ENCODE data around the gene MDN1. TPM values are rescaled to one million over a fixed set of nuclear protein-coding genes. Genes with fewer than 3 reads are reported as not detected.

MDN1 gene
- total and polyA plus RNA-seq, 2 of the 13 experiments (the other 11 are each of a cell fraction or from before 2014, with no cell fraction given) = 18.8 to 52.9 TPM

GRCh38 chr6:89610149-89610642, 209.4 kb downstream of the MDN1 start (continued):
- TF ChIP-seq, protein P1, sequence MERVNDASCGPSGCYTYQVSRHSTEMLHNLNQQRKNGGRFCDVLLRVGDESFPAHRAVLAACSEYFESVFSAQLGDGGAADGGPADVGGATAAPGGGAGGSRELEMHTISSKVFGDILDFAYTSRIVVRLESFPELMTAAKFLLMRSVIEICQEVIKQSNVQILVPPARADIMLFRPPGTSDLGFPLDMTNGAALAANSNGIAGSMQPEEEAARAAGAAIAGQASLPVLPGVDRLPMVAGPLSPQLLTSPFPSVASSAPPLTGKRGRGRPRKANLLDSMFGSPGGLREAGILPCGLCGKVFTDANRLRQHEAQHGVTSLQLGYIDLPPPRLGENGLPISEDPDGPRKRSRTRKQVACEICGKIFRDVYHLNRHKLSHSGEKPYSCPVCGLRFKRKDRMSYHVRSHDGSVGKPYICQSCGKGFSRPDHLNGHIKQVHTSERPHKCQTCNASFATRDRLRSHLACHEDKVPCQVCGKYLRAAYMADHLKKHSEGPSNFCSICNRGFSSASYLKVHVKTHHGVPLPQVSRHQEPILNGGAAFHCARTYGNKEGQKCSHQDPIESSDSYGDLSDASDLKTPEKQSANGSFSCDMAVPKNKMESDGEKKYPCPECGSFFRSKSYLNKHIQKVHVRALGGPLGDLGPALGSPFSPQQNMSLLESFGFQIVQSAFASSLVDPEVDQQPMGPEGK (CRISPR knock-in tag; IDR thresholded peaks at IDR 0.05) = peak; percentile 15; the same call in 1 of the 2 replicates
- TF ChIP-seq, protein P2, sequence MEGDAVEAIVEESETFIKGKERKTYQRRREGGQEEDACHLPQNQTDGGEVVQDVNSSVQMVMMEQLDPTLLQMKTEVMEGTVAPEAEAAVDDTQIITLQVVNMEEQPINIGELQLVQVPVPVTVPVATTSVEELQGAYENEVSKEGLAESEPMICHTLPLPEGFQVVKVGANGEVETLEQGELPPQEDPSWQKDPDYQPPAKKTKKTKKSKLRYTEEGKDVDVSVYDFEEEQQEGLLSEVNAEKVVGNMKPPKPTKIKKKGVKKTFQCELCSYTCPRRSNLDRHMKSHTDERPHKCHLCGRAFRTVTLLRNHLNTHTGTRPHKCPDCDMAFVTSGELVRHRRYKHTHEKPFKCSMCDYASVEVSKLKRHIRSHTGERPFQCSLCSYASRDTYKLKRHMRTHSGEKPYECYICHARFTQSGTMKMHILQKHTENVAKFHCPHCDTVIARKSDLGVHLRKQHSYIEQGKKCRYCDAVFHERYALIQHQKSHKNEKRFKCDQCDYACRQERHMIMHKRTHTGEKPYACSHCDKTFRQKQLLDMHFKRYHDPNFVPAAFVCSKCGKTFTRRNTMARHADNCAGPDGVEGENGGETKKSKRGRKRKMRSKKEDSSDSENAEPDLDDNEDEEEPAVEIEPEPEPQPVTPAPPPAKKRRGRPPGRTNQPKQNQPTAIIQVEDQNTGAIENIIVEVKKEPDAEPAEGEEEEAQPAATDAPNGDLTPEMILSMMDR (CRISPR knock-in tag; IDR thresholded peaks at IDR 0.05) = peak; percentile 82
- TF ChIP-seq ZNF354B (CRISPR knock-in tag; IDR thresholded peaks at IDR 0.05) = no peak
- no peak for TF ChIP-seq ZC3H13 (CRISPR knock-in tag; IDR thresholded peaks at IDR 0.05)
- no peak for TF ChIP-seq SKI (IDR thresholded peaks at IDR 0.05; ENCODE audit: partially characterized antibody)
- no peak for TF ChIP-seq DNMT3B (CRISPR knock-in tag; conservative IDR thresholded peaks at IDR 0.05)
- no peak for TF ChIP-seq ZNF12 (CRISPR knock-in tag; IDR thresholded peaks at IDR 0.05)
- peak; percentile 54; the same call in 1 of the 2 replicates for TF ChIP-seq RAD21 (CRISPR knock-in tag; IDR thresholded peaks at IDR 0.05)
- no peak for TF ChIP-seq NFRKB (IDR thresholded peaks at IDR 0.05)
- no peak for TF ChIP-seq ZNF329 (CRISPR knock-in tag; IDR thresholded peaks at IDR 0.05; ENCODE audit: low read depth)
- TF ChIP-seq KLF16 (CRISPR knock-in tag; IDR thresholded peaks at IDR 0.05) = no peak
- TF ChIP-seq CEBPB (IDR thresholded peaks at IDR 0.05; ENCODE audit: borderline replicate concordance, low read depth, low read length) = 0 out of 2 replicates have a peak, but pooled peaks have one; percentile 30
- no peak for TF ChIP-seq MED1 (CRISPR knock-in tag; IDR thresholded peaks at IDR 0.05)
- TF ChIP-seq THAP8 (CRISPR knock-in tag; IDR thresholded peaks at IDR 0.05; ENCODE audit: borderline replicate concordance) = no peak
- no peak for TF ChIP-seq KDM6A (CRISPR knock-in tag; IDR thresholded peaks at IDR 0.05; ENCODE audit: low read depth)
- TF ChIP-seq ZSCAN9 (CRISPR knock-in tag; IDR thresholded peaks at IDR 0.05; ENCODE audit: borderline replicate concordance) = no peak
- peak; percentile 91 for TF ChIP-seq SMC3 (IDR thresholded peaks at IDR 0.05; ENCODE audit: low read length)
- no peak for TF ChIP-seq RORA (CRISPR knock-in tag; IDR thresholded peaks at IDR 0.05)
- no peak for TF ChIP-seq ZNF652 (CRISPR knock-in tag; IDR thresholded peaks at IDR 0.05; ENCODE audit: borderline replicate concordance, low read depth)
- TF ChIP-seq, protein P3, sequence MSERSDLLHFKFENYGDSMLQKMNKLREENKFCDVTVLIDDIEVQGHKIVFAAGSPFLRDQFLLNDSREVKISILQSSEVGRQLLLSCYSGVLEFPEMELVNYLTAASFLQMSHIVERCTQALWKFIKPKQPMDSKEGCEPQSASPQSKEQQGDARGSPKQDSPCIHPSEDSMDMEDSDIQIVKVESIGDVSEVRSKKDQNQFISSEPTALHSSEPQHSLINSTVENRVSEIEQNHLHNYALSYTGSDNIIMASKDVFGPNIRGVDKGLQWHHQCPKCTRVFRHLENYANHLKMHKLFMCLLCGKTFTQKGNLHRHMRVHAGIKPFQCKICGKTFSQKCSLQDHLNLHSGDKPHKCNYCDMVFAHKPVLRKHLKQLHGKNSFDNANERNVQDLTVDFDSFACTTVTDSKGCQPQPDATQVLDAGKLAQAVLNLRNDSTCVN (CRISPR knock-in tag; IDR thresholded peaks at IDR 0.05; ENCODE audit: borderline replicate concordance) = no peak
- TF ChIP-seq, protein P4, sequence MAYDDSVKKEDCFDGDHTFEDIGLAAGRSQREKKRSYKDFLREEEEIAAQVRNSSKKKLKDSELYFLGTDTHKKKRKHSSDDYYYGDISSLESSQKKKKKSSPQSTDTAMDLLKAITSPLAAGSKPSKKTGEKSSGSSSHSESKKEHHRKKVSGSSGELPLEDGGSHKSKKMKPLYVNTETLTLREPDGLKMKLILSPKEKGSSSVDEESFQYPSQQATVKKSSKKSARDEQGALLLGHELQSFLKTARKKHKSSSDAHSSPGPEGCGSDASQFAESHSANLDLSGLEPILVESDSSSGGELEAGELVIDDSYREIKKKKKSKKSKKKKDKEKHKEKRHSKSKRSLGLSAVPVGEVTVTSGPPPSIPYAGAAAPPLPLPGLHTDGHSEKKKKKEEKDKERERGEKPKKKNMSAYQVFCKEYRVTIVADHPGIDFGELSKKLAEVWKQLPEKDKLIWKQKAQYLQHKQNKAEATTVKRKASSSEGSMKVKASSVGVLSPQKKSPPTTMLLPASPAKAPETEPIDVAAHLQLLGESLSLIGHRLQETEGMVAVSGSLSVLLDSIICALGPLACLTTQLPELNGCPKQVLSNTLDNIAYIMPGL (CRISPR knock-in tag; IDR thresholded peaks at IDR 0.05; ENCODE audit: borderline replicate concordance in 1 of 2, low read depth in 1 of 2) = 0 out of 4 replicates have a peak, but pooled peaks of 1 of the 2 experiments have one; percentile 20

Data from HepG2 (cell line).